CD14-positive monocyte (primary cell): Measurements from ENCODE around the gene RAB11FIP4. TPM values are rescaled to one million over a fixed set of nuclear protein-coding genes. Genes with fewer than 3 reads are reported as not detected.

ENCODE experiments used
- DNase-seq, 3 donors: peaks; one replicate each; pipeline ENCODE4 v3.0.0-alpha.2; 2011 to 2022
- H2AFZ ChIP-seq: 2 replicates; pipeline ENCODE4 v1.6.0; 2012; ENCODE audit warnings: mild to moderate bottlenecking, low read depth, low read length, inconsistent platforms; ENCODE audit not compliant: insufficient read depth, poor library complexity, severe bottlenecking
- H3K27ac ChIP-seq, 2 donors: 1 replicate in 1 of 2; 2 replicates in 1 of 2; pipeline ENCODE4 v1.5.1; 2012 to 2013; ENCODE audit warnings: low read length in 2 of 2, control low read depth in 1 of 2, inconsistent platforms in 1 of 2, low read depth in 1 of 2, mild to moderate bottlenecking in 1 of 2
- H3K27me3 ChIP-seq, 2 donors: one replicate each; pipeline versions ENCODE4 v1.6.0 to v1.6.1; 2011 to 2013; ENCODE audit warnings: low read length in 2 of 2; ENCODE audit not compliant: control insufficient read depth in 2 of 2, insufficient read depth in 2 of 2
- H3K36me3 ChIP-seq, 2 donors: replicated peaks in 1 of 2; 1 replicate in 1 of 2; 2 replicates in 1 of 2; pipeline versions ENCODE4 v1.5.1 to v1.6.1; 2012 to 2013; ENCODE audit warnings: low read length in 2 of 2, control low read depth in 1 of 2, inconsistent platforms in 1 of 2, mild to moderate bottlenecking in 1 of 2; ENCODE audit not compliant: insufficient read depth in 2 of 2, control insufficient read depth in 1 of 2
- H3K4me1 ChIP-seq, 2 donors: 1 replicate in 1 of 2; 2 replicates in 1 of 2; pipeline versions ENCODE4 v1.5.1 to v1.6.1; 2012 to 2013; ENCODE audit warnings: low read length in 2 of 2, control low read depth in 1 of 2, inconsistent platforms in 1 of 2, mild to moderate bottlenecking in 1 of 2, moderate library complexity in 1 of 2; ENCODE audit not compliant: insufficient read depth in 2 of 2, control insufficient read depth in 1 of 2
- H3K4me2 ChIP-seq: replicated peaks from 2 replicates; pipeline ENCODE3; 2012; ENCODE audit warnings: low read length, moderate library complexity, mild to moderate bottlenecking; ENCODE audit not compliant: poor library complexity, severe bottlenecking; ENCODE audit errors: extremely low read depth
- H3K4me3 ChIP-seq, 3 experiments: fragments of 200-600 bp in 1 of 3; sonication (generic) in 1 of 3; replicated peaks in 1 of 3; 1 replicate in 2 of 3; 2 replicates in 1 of 3; pipeline ENCODE4 v1.5.1; 2011 to 2013; ENCODE audit warnings: low read length in 3 of 3, mild to moderate bottlenecking in 3 of 3, control low read depth in 2 of 3, low read depth in 2 of 3, inconsistent platforms in 1 of 3, moderate library complexity in 1 of 3
- H3K79me2 ChIP-seq: 2 replicates; pipeline ENCODE4 v1.6.0; 2012; ENCODE audit warnings: mild to moderate bottlenecking, control low read depth, inconsistent platforms, low read length, moderate library complexity; ENCODE audit not compliant: insufficient read depth
- H3K9ac ChIP-seq: 2 replicates; pipeline ENCODE4 v1.6.0; 2017; ENCODE audit warnings: low read length, mild to moderate bottlenecking; ENCODE audit not compliant: insufficient read depth, poor library complexity, severe bottlenecking
- H3K9me3 ChIP-seq, 2 donors: replicated peaks in 1 of 2; 1 replicate in 1 of 2; 2 replicates in 1 of 2; pipeline versions ENCODE4 v1.5.1 to v1.6.1; 2012 to 2013; ENCODE audit warnings: low read length in 2 of 2, control low read depth in 1 of 2; ENCODE audit not compliant: control insufficient read depth in 1 of 2, insufficient read depth in 1 of 2
- H4K20me1 ChIP-seq: 2 replicates; pipeline ENCODE4 v1.6.0; 2012; ENCODE audit warnings: mild to moderate bottlenecking, low read length, control low read depth, moderate library complexity; ENCODE audit not compliant: insufficient read depth
- H3K27ac Mint-ChIP-seq, 7 donors: one replicate each; pipeline ENCODE4 v1.8.0; 2020; ENCODE audit warnings: mild to moderate bottlenecking in 7 of 7, mixed read lengths in 7 of 7, moderate library complexity in 6 of 7, inconsistent platforms in 2 of 7
- H3K27me3 Mint-ChIP-seq, 3 donors: one replicate each; pipeline ENCODE4 v1.8.0; 2021 to 2022; ENCODE audit warnings: low read depth in 3 of 3, mild to moderate bottlenecking in 3 of 3, mixed read lengths in 3 of 3, moderate library complexity in 3 of 3, inconsistent platforms in 1 of 3
- H3K36me3 Mint-ChIP-seq, 2 donors: one replicate each; pipeline ENCODE4 v1.8.0; 2020; ENCODE audit warnings: mixed read lengths in 2 of 2, inconsistent platforms in 1 of 2, mild to moderate bottlenecking in 1 of 2
- H3K4me1 Mint-ChIP-seq: one replicate; pipeline ENCODE4 v1.8.0; 2020; ENCODE audit warnings: mild to moderate bottlenecking, mixed read lengths
- H3K4me3 Mint-ChIP-seq, 2 donors: one replicate each; pipeline ENCODE4 v1.8.0; 2020; ENCODE audit warnings: mild to moderate bottlenecking in 2 of 2, mixed read lengths in 2 of 2, moderate library complexity in 1 of 2
- H3K9me3 Mint-ChIP-seq, 7 donors: one replicate each; pipeline ENCODE4 v1.8.0; 2020 to 2022; ENCODE audit warnings: mixed read lengths in 7 of 7, mild to moderate bottlenecking in 6 of 7, moderate library complexity in 6 of 7, inconsistent platforms in 2 of 7
- WGBS: methylation state at CpG from one replicate; pipeline ENCODE4 v1.1.5; 2013; ENCODE audit warnings: missing lambda C conversion rate; ENCODE audit not compliant: insufficient coverage; 5-methylcytosine and 5-hydroxymethylcytosine counted together
- intact Hi-C, 2 donors: fragments of 100-400 bp; cut with micrococcal nuclease; formaldehyde crosslinking; loops; one replicate each; pipeline versions ENCODE4 v1.15.0 to v1.15.1; 2023
- polyA plus RNA-seq, 3 donors: library from polyadenylated mRNA; depleted of rRNA in 1 of 3; unstranded in 2 of 3; stranded (reverse) in 1 of 3; fragments of 300-500 nt in 2 of 3; fragments of >200 nt in 1 of 3; fragmentation: Illumina TruSeq in 2 of 3; gene quantifications; 1 replicate in 2 of 3; 2 replicates in 1 of 3; pipeline ENCODE4 v1.2.3, GENCODE V29; 2012 to 2021
- TF ChIP-seq, protein P1 (sequence below): fragments of 200-600 bp; IDR thresholded peaks from one replicate; pipeline ENCODE4 v1.8.0; 2022; ENCODE audit warnings: antibody characterized with exemption, mild to moderate bottlenecking

RAB11FIP4 gene
- polyA plus RNA-seq, 3 donors, result 10.4 to 21.9 (median 16.2) TPM

- peak overlapping the region in 1 of 2 donors; percentile 21 for H3K4me3 Mint-ChIP-seq
- TF ChIP-seq, protein P1, sequence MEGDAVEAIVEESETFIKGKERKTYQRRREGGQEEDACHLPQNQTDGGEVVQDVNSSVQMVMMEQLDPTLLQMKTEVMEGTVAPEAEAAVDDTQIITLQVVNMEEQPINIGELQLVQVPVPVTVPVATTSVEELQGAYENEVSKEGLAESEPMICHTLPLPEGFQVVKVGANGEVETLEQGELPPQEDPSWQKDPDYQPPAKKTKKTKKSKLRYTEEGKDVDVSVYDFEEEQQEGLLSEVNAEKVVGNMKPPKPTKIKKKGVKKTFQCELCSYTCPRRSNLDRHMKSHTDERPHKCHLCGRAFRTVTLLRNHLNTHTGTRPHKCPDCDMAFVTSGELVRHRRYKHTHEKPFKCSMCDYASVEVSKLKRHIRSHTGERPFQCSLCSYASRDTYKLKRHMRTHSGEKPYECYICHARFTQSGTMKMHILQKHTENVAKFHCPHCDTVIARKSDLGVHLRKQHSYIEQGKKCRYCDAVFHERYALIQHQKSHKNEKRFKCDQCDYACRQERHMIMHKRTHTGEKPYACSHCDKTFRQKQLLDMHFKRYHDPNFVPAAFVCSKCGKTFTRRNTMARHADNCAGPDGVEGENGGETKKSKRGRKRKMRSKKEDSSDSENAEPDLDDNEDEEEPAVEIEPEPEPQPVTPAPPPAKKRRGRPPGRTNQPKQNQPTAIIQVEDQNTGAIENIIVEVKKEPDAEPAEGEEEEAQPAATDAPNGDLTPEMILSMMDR, result no peak
- Histone ChIP-seq H3K4me2 (no peak overlapping the region), H3K9ac (no peak overlapping the region), H3K4me1 (no peaks in the 10 kb centered on the region), H3K27me3 (no peaks in the 10 kb centered on the region), H3K4me3 (no peak overlapping the region), H3K79me2 (no peaks in the 10 kb centered on the region), H3K36me3 (peaks cover 25 to 53% of the 10 kb centered on the region in 2 donors), H3K9me3 (no peaks in the 10 kb centered on the region), H2AFZ (no peak overlapping the region), H3K27ac (no peak overlapping the region), H4K20me1 (no peaks in the 10 kb centered on the region)
- DNase-seq, result no peak
- H3K36me3 Mint-ChIP-seq, result peaks cover 49 to 52% of the 10 kb centered on the region in 2 donors
- peaks cover 5% of the 10 kb centered on the region for H3K4me1 Mint-ChIP-seq
- intact Hi-C loops, result no loop called here
- 98% methylated on average over 9 of the region's 10 CpGs for WGBS
- H3K9me3 Mint-ChIP-seq, result no peaks in the 10 kb centered on the region
- peaks cover 2 to 11% (median 5%) of the 10 kb centered on the region in 3 donors for H3K27me3 Mint-ChIP-seq
- peak overlapping the region in 1 of 7 donors; percentile 25 for H3K27ac Mint-ChIP-seq
These were observed 141.1 kb downstream of the RAB11FIP4 start for GRCh38 chr17:31532526-31532925.

GRCh38 chr17:31533546-31534155 is 142.2 kb downstream of the RAB11FIP4 start:
- Histone ChIP-seq H3K27ac (no peak overlapping the region), H3K79me2 (no peaks in the 10 kb centered on the region), H2AFZ (no peak overlapping the region), H3K4me1 (no peaks in the 10 kb centered on the region), H3K4me2 (no peak overlapping the region), H3K9me3 (no peaks in the 10 kb centered on the region), H3K36me3 (peaks cover 20 to 41% of the 10 kb centered on the region in 2 donors), H3K27me3 (no peaks in the 10 kb centered on the region), H4K20me1 (no peaks in the 10 kb centered on the region), H3K9ac (no peak overlapping the region), H3K4me3 (no peak overlapping the region)
- peaks cover 2 to 11% (median 5%) of the 10 kb centered on the region in 3 donors for H3K27me3 Mint-ChIP-seq
- no peaks in the 10 kb centered on the region for H3K9me3 Mint-ChIP-seq
- intact Hi-C loops, result no loop called here
- H3K27ac Mint-ChIP-seq, result peak overlapping the region in 1 of 7 donors; percentile 85
- H3K4me3 Mint-ChIP-seq, result no peak overlapping the region
- peaks cover 43 to 44% of the 10 kb centered on the region in 2 donors for H3K36me3 Mint-ChIP-seq
- H3K4me1 Mint-ChIP-seq, result peaks cover 5% of the 10 kb centered on the region
- peak in 1 of 3 donors; percentile 21 for DNase-seq
- 10% methylated on average over 5 of the region's 10 CpGs for WGBS
- TF ChIP-seq, protein P1, result peak; percentile 25
